Measurements from ENCODE around the gene C19orf33. TPM values are rescaled to one million over a fixed set of nuclear protein-coding genes. Genes with fewer than 3 reads are reported as not detected.

The C19orf33 gene
- total RNA-seq, 1 donor from 2014 or later, result 46.8 TPM

DNA sequence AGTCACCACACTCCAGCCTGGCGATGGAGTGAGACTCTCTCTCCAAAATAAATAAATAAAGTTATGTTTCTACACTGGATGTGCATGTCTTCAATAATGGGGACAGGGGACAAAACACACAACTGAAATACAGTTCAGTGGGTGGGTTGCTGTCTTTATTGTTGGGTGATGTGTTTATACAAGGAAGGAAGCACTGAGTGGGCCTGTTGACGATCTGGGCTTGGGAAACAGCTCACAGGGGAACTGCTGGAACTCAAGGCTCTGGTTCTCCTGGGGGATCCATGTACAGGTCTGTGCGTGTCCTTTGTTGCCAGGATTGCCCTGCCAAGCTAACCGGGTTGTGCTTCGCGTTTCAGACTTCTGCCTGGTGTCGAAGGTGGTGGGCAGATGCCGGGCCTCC lies 20.8 kb upstream of the C19orf33 start:
- Mint-ChIP-seq H3K9me3 (no peaks in the 10 kb centered on the region), H3K36me3 (no peaks in the 10 kb centered on the region), H3K27me3 (no peaks in the 10 kb centered on the region), H3K4me3 (no peak overlapping the region), H3K27ac (no peak overlapping the region), H3K4me1 (ENCODE audit: unreplicated experiment) (peaks cover 18% of the 10 kb centered on the region)
- DNase-seq (ENCODE audit: extremely low spot score, unreplicated experiment), result no peak
- TF ChIP-seq CTCF (conservative IDR thresholded peaks at IDR 0.05), result no peak

DNA sequence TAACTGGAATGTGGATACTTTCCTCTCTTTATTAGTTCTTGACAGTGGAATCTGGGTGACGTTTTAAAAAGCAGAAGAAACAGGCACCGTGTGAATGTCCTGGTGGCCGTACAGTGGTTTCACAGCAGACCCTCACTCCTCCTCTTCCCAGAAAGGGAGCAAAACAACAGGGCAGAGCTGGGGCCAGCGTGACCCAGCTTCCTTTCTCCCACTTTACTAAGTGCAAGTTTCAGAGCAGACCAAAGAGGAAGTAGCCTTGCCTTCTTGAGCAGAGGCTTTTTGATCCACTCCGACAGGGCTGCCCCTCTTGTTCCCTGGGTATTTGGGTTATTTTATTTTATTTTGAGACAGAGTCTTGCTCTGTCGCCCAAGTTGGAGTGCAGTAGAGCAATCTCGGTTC lies 19.6 kb upstream of the C19orf33 start:
- no peak for TF ChIP-seq CTCF (conservative IDR thresholded peaks at IDR 0.05)
- no peak overlapping the region for H3K27ac Mint-ChIP-seq
- H3K4me1 Mint-ChIP-seq (ENCODE audit: unreplicated experiment), result peaks cover 11% of the 10 kb centered on the region
- H3K27me3 Mint-ChIP-seq, result no peaks in the 10 kb centered on the region
- H3K4me3 Mint-ChIP-seq, result no peak overlapping the region
- no peaks in the 10 kb centered on the region for H3K9me3 Mint-ChIP-seq
- H3K36me3 Mint-ChIP-seq, result no peaks in the 10 kb centered on the region
- DNase-seq (ENCODE audit: extremely low spot score, unreplicated experiment), result no peak

GRCh38 chr19:38285567-38285966 lies 18.5 kb upstream of the C19orf33 start:
- Mint-ChIP-seq H3K4me1 (ENCODE audit: unreplicated experiment) (peaks cover 11% of the 10 kb centered on the region), H3K36me3 (no peaks in the 10 kb centered on the region), H3K9me3 (no peaks in the 10 kb centered on the region), H3K4me3 (no peak overlapping the region), H3K27me3 (no peaks in the 10 kb centered on the region), H3K27ac (no peak overlapping the region)
- no peak for TF ChIP-seq CTCF (conservative IDR thresholded peaks at IDR 0.05)
- DNase-seq (ENCODE audit: extremely low spot score, unreplicated experiment), result no peak

DNA sequence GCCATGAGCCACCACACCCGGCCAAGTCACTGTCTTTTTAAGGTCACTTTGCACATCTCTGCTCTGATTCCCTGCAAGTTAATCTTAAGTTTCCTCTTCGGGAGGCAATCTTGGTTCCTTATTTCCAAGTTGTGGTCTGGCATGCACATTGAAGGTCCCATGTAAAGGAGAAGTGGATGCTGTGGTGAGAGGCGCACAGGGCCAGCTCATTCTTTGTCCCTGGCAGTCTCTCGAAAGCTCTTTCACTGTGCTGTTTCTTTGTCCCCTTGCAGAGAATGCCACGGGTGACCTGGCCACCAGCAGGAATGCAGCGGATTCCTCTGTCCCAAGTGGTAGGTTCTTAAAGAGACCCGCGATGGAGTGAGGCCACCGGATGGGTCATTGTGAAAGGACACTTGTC lies 16.4 kb upstream of the C19orf33 start:
- no peaks in the 10 kb centered on the region for H3K9me3 Mint-ChIP-seq
- DNase-seq (ENCODE audit: extremely low spot score, unreplicated experiment), result no peak
- H3K4me1 Mint-ChIP-seq (ENCODE audit: unreplicated experiment), result peaks cover 7% of the 10 kb centered on the region
- no peak for TF ChIP-seq CTCF (conservative IDR thresholded peaks at IDR 0.05)
- no peaks in the 10 kb centered on the region for H3K36me3 Mint-ChIP-seq
- H3K27ac Mint-ChIP-seq, result no peak overlapping the region
- no peaks in the 10 kb centered on the region for H3K27me3 Mint-ChIP-seq
- no peak overlapping the region for H3K4me3 Mint-ChIP-seq

GRCh38 chr19:38288123-38288855 lies 15.8 kb upstream of the C19orf33 start:
- H3K4me1 Mint-ChIP-seq (ENCODE audit: unreplicated experiment), result peaks cover 7% of the 10 kb centered on the region
- no peak for DNase-seq (ENCODE audit: extremely low spot score, unreplicated experiment)
- no peak for TF ChIP-seq CTCF (conservative IDR thresholded peaks at IDR 0.05)
- H3K36me3 Mint-ChIP-seq, result no peaks in the 10 kb centered on the region
- H3K27me3 Mint-ChIP-seq, result no peaks in the 10 kb centered on the region
- no peaks in the 10 kb centered on the region for H3K9me3 Mint-ChIP-seq
- no peak overlapping the region for H3K4me3 Mint-ChIP-seq
- H3K27ac Mint-ChIP-seq, result no peak overlapping the region
